ENCODE measurements around the gene GMCL2.

Gene GMCL2

GRCh38 chr5:178224403-178224802 lies 37.2 kb upstream of the GMCL2 start:
- no peak for DNase-seq
- no peak for TF ChIP-seq CTCF (IDR thresholded peaks at IDR 0.05; ENCODE audit: low read depth, low read length)
- no peaks in the 10 kb centered on the region for H3K27me3 ChIP-seq (ENCODE audit: insufficient read depth, low read depth, severe bottlenecking)
- no peaks in the 10 kb centered on the region for H3K36me3 ChIP-seq
- no peak overlapping the region for H3K4me3 ChIP-seq (ENCODE audit: low read depth, low read length)
- H3K9me3 ChIP-seq (ENCODE audit: severe bottlenecking): no peaks in the 10 kb centered on the region
- no peak overlapping the region for H3K27ac ChIP-seq

GRCh38 chr5:178223828-178224335 lies 36.7 kb upstream of the GMCL2 start:
- no peak for TF ChIP-seq CTCF (IDR thresholded peaks at IDR 0.05; ENCODE audit: low read depth, low read length)

GRCh38 chr5:178223196-178223773 lies 36.1 kb upstream of the GMCL2 start:
- no peak overlapping the region for H3K4me3 ChIP-seq (ENCODE audit: low read depth, low read length)
- H3K9me3 ChIP-seq (ENCODE audit: severe bottlenecking): no peaks in the 10 kb centered on the region
- TF ChIP-seq CTCF (IDR thresholded peaks at IDR 0.05; ENCODE audit: low read depth, low read length): no peak
- no peak for DNase-seq
- no peaks in the 10 kb centered on the region for H3K27me3 ChIP-seq (ENCODE audit: insufficient read depth, low read depth, severe bottlenecking)
- no peak overlapping the region for H3K27ac ChIP-seq
- no peaks in the 10 kb centered on the region for H3K36me3 ChIP-seq

More at GRCh38 chr5:178223828-178224335, 36.7 kb upstream of the GMCL2 start:
- Histone ChIP-seq H3K9me3 (ENCODE audit: severe bottlenecking) (no peaks in the 10 kb centered on the region), H3K4me3 (ENCODE audit: low read depth, low read length) (no peak overlapping the region), H3K27ac (no peak overlapping the region), H3K36me3 (no peaks in the 10 kb centered on the region), H3K27me3 (ENCODE audit: insufficient read depth, low read depth, severe bottlenecking) (no peaks in the 10 kb centered on the region)
- no peak for DNase-seq

- H3K27me3 ChIP-seq (ENCODE audit: insufficient read depth, low read depth, severe bottlenecking): no peaks in the 10 kb centered on the region
- no peak for DNase-seq
- H3K27ac ChIP-seq: no peak overlapping the region
- no peaks in the 10 kb centered on the region for H3K9me3 ChIP-seq (ENCODE audit: severe bottlenecking)
- H3K4me3 ChIP-seq (ENCODE audit: low read depth, low read length): no peak overlapping the region
- TF ChIP-seq CTCF (IDR thresholded peaks at IDR 0.05; ENCODE audit: low read depth, low read length): no peak
- no peaks in the 10 kb centered on the region for H3K36me3 ChIP-seq
These were observed 35.1 kb upstream of the GMCL2 start for GRCh38 chr5:178222292-178222691.

GRCh38 chr5:178221853-178222252 lies 34.7 kb upstream of the GMCL2 start:
- Histone ChIP-seq H3K4me3 (ENCODE audit: low read depth, low read length) (no peak overlapping the region), H3K36me3 (peaks cover 1% of the 10 kb centered on the region; the same call in 1 of the 2 replicates), H3K27me3 (ENCODE audit: insufficient read depth, low read depth, severe bottlenecking) (no peaks in the 10 kb centered on the region), H3K27ac (no peak overlapping the region), H3K9me3 (ENCODE audit: severe bottlenecking) (no peaks in the 10 kb centered on the region)
- TF ChIP-seq CTCF (IDR thresholded peaks at IDR 0.05; ENCODE audit: low read depth, low read length): no peak
- no peak for DNase-seq

GRCh38 chr5:178221282-178221681 lies 34.1 kb upstream of the GMCL2 start:
- H3K27me3 ChIP-seq (ENCODE audit: insufficient read depth, low read depth, severe bottlenecking): no peaks in the 10 kb centered on the region
- TF ChIP-seq CTCF (IDR thresholded peaks at IDR 0.05; ENCODE audit: low read depth, low read length): no peak
- DNase-seq: no peak
- H3K27ac ChIP-seq: no peak overlapping the region
- no peak overlapping the region for H3K4me3 ChIP-seq (ENCODE audit: low read depth, low read length)
- H3K9me3 ChIP-seq (ENCODE audit: severe bottlenecking): no peaks in the 10 kb centered on the region
- H3K36me3 ChIP-seq: peaks cover 6% of the 10 kb centered on the region; the same call in 1 of the 2 replicates

Data from WERI-Rb-1 (cell line).